Chondrocyte (in vitro differentiated cells): ENCODE measurements around the gene ABHD16A. TPM values are rescaled to one million over a fixed set of nuclear protein-coding genes. Genes with fewer than 3 reads are reported as not detected.

Source experiments
- DNase-seq: peaks from one replicate; pipeline ENCODE4 v3.0.0; 2021; ENCODE audit warnings: mixed read lengths, low spot score
- H3K27ac Mint-ChIP-seq: one replicate; pipeline ENCODE4 v1.8.0; 2021; ENCODE audit warnings: mild to moderate bottlenecking, moderate library complexity, mixed read lengths; ENCODE audit not compliant: unreplicated experiment
- H3K27me3 Mint-ChIP-seq: 2 replicates; pipeline ENCODE4 v1.8.0; 2021; ENCODE audit warnings: low read depth, mixed read lengths
- H3K36me3 Mint-ChIP-seq: 2 replicates; pipeline ENCODE4 v1.8.0; 2021; ENCODE audit warnings: low read depth, mixed read lengths
- H3K4me1 Mint-ChIP-seq: 2 replicates; pipeline ENCODE4 v1.8.0; 2021; ENCODE audit warnings: low read depth, mild to moderate bottlenecking, mixed read lengths
- H3K4me3 Mint-ChIP-seq: one replicate; pipeline ENCODE4 v1.8.0; 2021; ENCODE audit warnings: mild to moderate bottlenecking, moderate library complexity, mixed read lengths; ENCODE audit not compliant: unreplicated experiment
- H3K9me3 Mint-ChIP-seq: 2 replicates; pipeline ENCODE4 v1.8.0; 2021; ENCODE audit warnings: low read depth, mixed read lengths
- CTCF ChIP-seq: fragments of 200-600 bp; sonication (generic); IDR thresholded peaks from 2 replicates; pipeline ENCODE4 v1.5.0; 2021; ENCODE audit warnings: antibody characterized with exemption, mild to moderate bottlenecking, moderate library complexity
- total RNA-seq: library from RNA; stranded (reverse); gene quantifications from 3 replicates; pipeline ENCODE4 v1.2.1, GENCODE V29; 2021

Gene ABHD16A
- total RNA-seq, 1 donor from 2014 or later, result 27.8 TPM

GRCh38 chr6:31664790-31665500 is 38.2 kb downstream of the ABHD16A start, which contains the start of gene GPANK1:
GPANK1 (minus strand) TSS chr6:31664997; CDS start chr6:31664478, 519 bp downstream.
- H3K4me3 Mint-ChIP-seq, result peak within 1 kb of the TSS; percentile 87
- no peaks in the 10 kb centered on the region for H3K9me3 Mint-ChIP-seq
- peaks cover 20% of the 10 kb centered on the region for H3K36me3 Mint-ChIP-seq
- no peak for DNase-seq
- peaks cover 53% of the 10 kb centered on the region for H3K4me1 Mint-ChIP-seq
- H3K27ac Mint-ChIP-seq, result peak within 1 kb of the TSS; percentile 98
- no peaks in the 10 kb centered on the region for H3K27me3 Mint-ChIP-seq
- no peak for TF ChIP-seq CTCF

- Mint-ChIP-seq H3K36me3 (peaks cover 16% of the 10 kb centered on the region), H3K4me1 (peaks cover 60% of the 10 kb centered on the region), H3K27me3 (no peaks in the 10 kb centered on the region), H3K9me3 (no peaks in the 10 kb centered on the region), H3K27ac (peak overlapping the region; percentile 98), H3K4me3 (peak overlapping the region; percentile 87)
- TF ChIP-seq CTCF, result no peak
- DNase-seq, result no peak
Measured at GRCh38 chr6:31663961-31664789, 38.9 kb downstream of the ABHD16A start.

GRCh38 chr6:31663126-31663960 is 39.8 kb downstream of the ABHD16A start:
- no peak for TF ChIP-seq CTCF
- peak overlapping the region; percentile 87 for H3K4me3 Mint-ChIP-seq
- H3K36me3 Mint-ChIP-seq, result peaks cover 9% of the 10 kb centered on the region
- no peak for DNase-seq
- peak overlapping the region; percentile 98 for H3K27ac Mint-ChIP-seq
- peaks cover 69% of the 10 kb centered on the region for H3K4me1 Mint-ChIP-seq
- no peaks in the 10 kb centered on the region for H3K9me3 Mint-ChIP-seq
- H3K27me3 Mint-ChIP-seq, result no peaks in the 10 kb centered on the region

- Mint-ChIP-seq H3K36me3 (peaks cover 2% of the 10 kb centered on the region), H3K27me3 (no peaks in the 10 kb centered on the region), H3K4me3 (no peak overlapping the region), H3K9me3 (no peaks in the 10 kb centered on the region), H3K27ac (peak overlapping the region; percentile 12), H3K4me1 (peaks cover 72% of the 10 kb centered on the region)
- no peak for DNase-seq
- no peak for TF ChIP-seq CTCF
Measured at GRCh38 chr6:31662124-31662723, 40.9 kb downstream of the ABHD16A start.
